Breast epithelium (tissue), 3 donors: Measurements from ENCODE around the gene FNDC3A.

Experiments
- CTCF ChIP-seq, 3 donors: fragments of 450-650 bp; IDR thresholded peaks; one replicate each; pipeline ENCODE4 v1.5.1; 2016 to 2017; ENCODE audit warnings: antibody characterized with exemption in 3 of 3, mild to moderate bottlenecking in 3 of 3, moderate library complexity in 3 of 3
- POLR2A ChIP-seq: fragments of 450-650 bp; IDR thresholded peaks from one replicate; pipeline ENCODE4 v1.6.1; 2016; ENCODE audit warnings: antibody characterized with exemption, mild to moderate bottlenecking, moderate library complexity
- POLR2AphosphoS5 ChIP-seq, 3 donors: sonication (generic); formaldehyde crosslinking; IDR thresholded peaks; one replicate each; pipeline ENCODE4 v1.6.1; 2017; ENCODE audit warnings: antibody characterized with exemption in 3 of 3

GRCh38 chr13:49241296-49241695, 265.6 kb downstream of the FNDC3A start:
- TF ChIP-seq CTCF (IDR thresholded peaks at IDR 0.05), result no peak
- no peak for TF ChIP-seq POLR2A
- TF ChIP-seq POLR2AphosphoS5 (IDR thresholded peaks at IDR 0.05), result no peak
